SK-N-SH treated with all-trans-retinoic acid at 6 μM for 48 hours (cell line): Measurements from ENCODE around the gene HDAC11.

ENCODE experiments used
- POU6F1 ChIP-seq: fragments of 250-450 bp; sonication (Bioruptor Pico); IDR thresholded peaks from 2 replicates; pipeline ENCODE4 v1.8.0; 2021; ENCODE audit warnings: low read depth, mild to moderate bottlenecking, moderate library complexity, borderline replicate concordance
- PPARA ChIP-seq: fragments of 250-450 bp; sonication (Bioruptor Pico); IDR thresholded peaks from 2 replicates; pipeline ENCODE4 v1.5.0; 2020; ENCODE audit warnings: mild to moderate bottlenecking, borderline replicate concordance
- RARB ChIP-seq: fragments of 250-450 bp; sonication (Bioruptor Pico); IDR thresholded peaks from 2 replicates; pipeline ENCODE4 v1.8.0; 2021; ENCODE audit warnings: mild to moderate bottlenecking, moderate library complexity

GRCh38 chr3:13496879-13497278, 16.8 kb downstream of the HDAC11 start:
- TF ChIP-seq POU6F1 (no peak), RARB (CRISPR knock-in tag) (no peak), PPARA (CRISPR knock-in tag) (no peak)
